ENCODE data around the gene AGPAT3.

- TF ChIP-seq CTCF (IDR thresholded peaks at IDR 0.05) (no peak), POLR2AphosphoS5 (IDR thresholded peaks at IDR 0.05) (peak; percentile 7), POLR2A (IDR thresholded peaks at IDR 0.05) (no peak)
These were observed 88.0 kb downstream of the AGPAT3 start for GRCh38 chr21:43953021-43953420.

Data from prostate gland (tissue), 2 donors.